ENCODE results near the gene PRKX. TPM values are rescaled to one million over a fixed set of nuclear protein-coding genes. Genes with fewer than 3 reads are reported as not detected.
"Not testable (repeated sequence)": the region's sequence is repeated elsewhere in the genome, so short reads cannot be mapped to it uniquely, and the experiment has no call there.

Gene PRKX
- total RNA-seq, 1 donor = 13.4 TPM

DNA sequence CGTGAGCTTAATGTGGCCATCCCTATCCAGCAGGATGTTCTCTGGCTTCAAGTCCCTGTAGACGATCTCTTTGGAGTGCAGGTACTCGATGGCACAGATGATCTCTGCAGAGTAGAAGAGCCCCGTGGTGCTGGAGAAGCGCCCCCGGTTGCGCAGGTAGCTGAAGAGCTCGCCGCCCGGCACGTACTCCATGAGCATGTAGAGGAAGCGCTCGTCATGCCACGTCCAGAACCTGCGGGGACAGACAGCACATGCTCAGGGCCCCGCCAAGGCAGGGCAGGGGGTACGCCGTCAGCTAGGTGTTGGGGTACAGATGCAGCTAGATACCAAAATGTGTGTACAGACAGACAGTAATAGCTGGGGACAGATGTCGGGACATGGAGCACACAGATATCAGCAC, 58.3 kb downstream of the PRKX start:
- no peaks in the 10 kb centered on the region for H3K4me1 ChIP-seq (ENCODE audit: insufficient read depth, low read length)
- H3K27ac ChIP-seq (ENCODE audit: low read depth, low read length) = no peak overlapping the region
- no peak overlapping the region for H3K4me2 ChIP-seq (ENCODE audit: insufficient read depth, low read length)
- no peaks in the 10 kb centered on the region for H4K20me1 ChIP-seq (ENCODE audit: insufficient read depth, low read length)
- H2AFZ ChIP-seq (ENCODE audit: low read length) = no peak overlapping the region
- DNase-seq (ENCODE audit: insufficient read length, low spot score, missing footprints) = no peak
- H3K9me3 ChIP-seq (ENCODE audit: low read depth, low read length) = no peaks in the 10 kb centered on the region
- no peaks in the 10 kb centered on the region for H3K27me3 ChIP-seq (ENCODE audit: insufficient read depth, low read length)
- TF ChIP-seq, protein P1, sequence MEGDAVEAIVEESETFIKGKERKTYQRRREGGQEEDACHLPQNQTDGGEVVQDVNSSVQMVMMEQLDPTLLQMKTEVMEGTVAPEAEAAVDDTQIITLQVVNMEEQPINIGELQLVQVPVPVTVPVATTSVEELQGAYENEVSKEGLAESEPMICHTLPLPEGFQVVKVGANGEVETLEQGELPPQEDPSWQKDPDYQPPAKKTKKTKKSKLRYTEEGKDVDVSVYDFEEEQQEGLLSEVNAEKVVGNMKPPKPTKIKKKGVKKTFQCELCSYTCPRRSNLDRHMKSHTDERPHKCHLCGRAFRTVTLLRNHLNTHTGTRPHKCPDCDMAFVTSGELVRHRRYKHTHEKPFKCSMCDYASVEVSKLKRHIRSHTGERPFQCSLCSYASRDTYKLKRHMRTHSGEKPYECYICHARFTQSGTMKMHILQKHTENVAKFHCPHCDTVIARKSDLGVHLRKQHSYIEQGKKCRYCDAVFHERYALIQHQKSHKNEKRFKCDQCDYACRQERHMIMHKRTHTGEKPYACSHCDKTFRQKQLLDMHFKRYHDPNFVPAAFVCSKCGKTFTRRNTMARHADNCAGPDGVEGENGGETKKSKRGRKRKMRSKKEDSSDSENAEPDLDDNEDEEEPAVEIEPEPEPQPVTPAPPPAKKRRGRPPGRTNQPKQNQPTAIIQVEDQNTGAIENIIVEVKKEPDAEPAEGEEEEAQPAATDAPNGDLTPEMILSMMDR (IDR thresholded peaks at IDR 0.05; ENCODE audit: extremely low read depth, low read depth, low read length) = no peak
- no peak overlapping the region for H3K4me3 ChIP-seq (ENCODE audit: insufficient read depth, low read length)
- H3K79me2 ChIP-seq (ENCODE audit: insufficient read depth, low read length) = no peaks in the 10 kb centered on the region
- no peaks in the 10 kb centered on the region for H3K36me3 ChIP-seq (ENCODE audit: insufficient read depth, low read length)

DNA sequence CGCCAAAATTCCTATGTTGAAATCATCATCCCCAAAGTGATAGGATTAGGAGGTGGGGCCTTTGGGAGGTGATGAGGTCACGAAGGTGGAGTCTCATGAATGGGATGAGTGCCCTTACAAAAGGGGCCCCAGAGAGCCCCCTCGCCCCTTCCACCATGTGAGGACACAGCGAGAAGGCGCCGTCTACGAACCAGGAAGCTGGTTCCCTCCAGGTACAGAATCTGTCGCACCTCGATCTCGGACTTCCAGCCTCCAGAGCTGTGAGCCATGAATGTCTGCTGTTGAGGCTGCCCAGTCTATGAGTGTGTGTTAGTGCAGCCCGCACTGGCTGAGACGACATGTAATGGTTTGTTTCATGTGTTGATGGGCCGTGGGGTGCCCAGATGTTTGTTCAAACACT, 60.3 kb downstream of the PRKX start:
- H3K27ac ChIP-seq (ENCODE audit: low read depth, low read length) = no peak overlapping the region
- no peaks in the 10 kb centered on the region for H3K27me3 ChIP-seq (ENCODE audit: insufficient read depth, low read length)
- TF ChIP-seq, protein P1 (IDR thresholded peaks at IDR 0.05; ENCODE audit: extremely low read depth, low read depth, low read length) = no peak

DNA sequence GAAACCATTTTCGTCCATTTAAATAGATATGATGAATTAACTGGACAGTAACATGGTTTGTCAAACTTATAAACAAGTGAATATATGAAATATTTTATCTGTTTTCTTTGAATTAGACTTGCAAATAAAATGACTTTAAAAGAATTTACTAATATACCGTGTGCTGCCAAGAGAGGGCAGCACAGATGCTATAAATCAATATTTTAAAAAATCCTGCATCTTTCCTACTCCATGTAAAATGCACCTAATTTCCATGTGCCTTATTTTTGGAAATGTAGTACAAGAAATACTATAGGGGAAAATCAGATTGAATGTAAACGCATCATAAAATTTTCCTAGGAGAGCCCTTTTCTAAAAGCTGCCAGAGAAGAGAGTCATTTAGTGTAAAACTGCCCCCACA, 62.2 kb downstream of the PRKX start:
- Histone ChIP-seq H4K20me1 (ENCODE audit: insufficient read depth, low read length) (no peaks in the 10 kb centered on the region), H3K4me2 (ENCODE audit: insufficient read depth, low read length) (no peak overlapping the region), H3K4me1 (ENCODE audit: insufficient read depth, low read length) (no peaks in the 10 kb centered on the region), H3K36me3 (ENCODE audit: insufficient read depth, low read length) (no peaks in the 10 kb centered on the region), H3K4me3 (ENCODE audit: insufficient read depth, low read length) (no peak overlapping the region), H3K27me3 (ENCODE audit: insufficient read depth, low read length) (no peaks in the 10 kb centered on the region), H2AFZ (ENCODE audit: low read length) (no peak overlapping the region), H3K79me2 (ENCODE audit: insufficient read depth, low read length) (no peaks in the 10 kb centered on the region), H3K27ac (ENCODE audit: low read depth, low read length) (no peak overlapping the region), H3K9me3 (ENCODE audit: low read depth, low read length) (no peaks in the 10 kb centered on the region)
- DNase-seq (ENCODE audit: insufficient read length, low spot score, missing footprints) = peak; percentile 82
- TF ChIP-seq, protein P1 (IDR thresholded peaks at IDR 0.05; ENCODE audit: extremely low read depth, low read depth, low read length) = peak; percentile 65

More for the DNA sequence above, 60.3 kb downstream of the PRKX start:
- Histone ChIP-seq H3K4me1 (ENCODE audit: insufficient read depth, low read length) (no peaks in the 10 kb centered on the region), H3K4me3 (ENCODE audit: insufficient read depth, low read length) (no peak overlapping the region), H2AFZ (ENCODE audit: low read length) (no peak overlapping the region), H3K4me2 (ENCODE audit: insufficient read depth, low read length) (no peak overlapping the region), H4K20me1 (ENCODE audit: insufficient read depth, low read length) (no peaks in the 10 kb centered on the region), H3K36me3 (ENCODE audit: insufficient read depth, low read length) (no peaks in the 10 kb centered on the region), H3K79me2 (ENCODE audit: insufficient read depth, low read length) (no peaks in the 10 kb centered on the region), H3K9me3 (ENCODE audit: low read depth, low read length) (no peaks in the 10 kb centered on the region)
- no peak for DNase-seq (ENCODE audit: insufficient read length, low spot score, missing footprints)

DNA sequence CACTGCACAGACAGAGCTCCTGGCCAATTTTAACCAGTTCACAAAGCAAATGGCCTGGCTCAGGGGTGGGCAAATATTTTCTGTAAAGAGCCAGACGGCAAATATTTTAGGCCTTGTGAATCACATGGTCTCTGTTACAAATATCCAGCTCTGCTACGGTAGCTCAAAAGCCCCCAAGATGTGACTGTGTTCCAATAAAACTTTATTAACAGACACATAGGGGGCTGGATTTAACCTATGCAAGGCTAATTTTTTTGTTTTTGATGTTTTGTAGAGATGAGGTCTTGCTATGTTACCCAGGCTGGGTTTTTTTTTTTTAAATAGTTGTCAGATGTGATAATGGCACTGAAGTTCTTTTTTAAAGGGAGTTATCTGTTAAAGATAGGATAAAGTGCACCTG, 65.4 kb downstream of the PRKX start:
- Histone ChIP-seq H3K9me3 (ENCODE audit: low read depth, low read length) (no peaks in the 10 kb centered on the region), H4K20me1 (ENCODE audit: insufficient read depth, low read length) (no peaks in the 10 kb centered on the region)

DNA sequence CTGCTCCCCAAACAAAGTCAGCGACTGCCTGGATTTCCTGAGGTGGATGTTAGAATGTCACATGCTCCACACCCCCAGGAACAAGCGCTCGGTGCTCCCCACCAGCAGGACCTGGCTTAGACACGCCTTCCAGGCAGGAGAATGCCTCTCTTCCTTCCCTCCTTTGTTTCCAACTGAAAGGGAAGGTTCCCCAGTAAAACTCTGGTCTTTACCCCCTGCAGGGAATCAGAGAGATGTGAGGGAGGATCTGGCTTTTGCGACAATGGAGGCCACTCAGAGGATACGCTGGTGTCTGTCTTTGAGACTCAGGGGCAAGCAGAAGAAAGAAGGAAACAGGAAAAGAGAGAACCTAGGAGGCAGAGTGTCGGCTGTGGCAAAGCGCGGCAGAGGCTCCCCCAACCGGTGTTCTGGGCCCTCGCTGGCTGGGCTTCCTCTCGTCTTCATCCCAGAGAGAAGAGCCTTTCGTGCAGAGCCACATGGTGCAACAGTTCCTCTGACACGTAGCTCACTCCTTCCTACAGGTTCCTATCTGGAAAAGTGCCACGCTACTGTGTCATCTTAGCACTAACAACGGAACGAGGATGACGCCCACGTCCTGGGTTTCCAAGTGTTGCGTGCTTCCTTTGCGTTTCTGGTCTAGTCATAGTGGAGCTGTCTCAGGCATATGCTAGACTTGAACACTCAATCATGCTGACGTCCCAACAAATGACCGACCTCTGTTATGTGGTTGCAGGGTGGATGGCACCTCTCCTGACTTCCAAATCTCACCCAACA, 73.4 kb downstream of the PRKX start:
- not testable (repeated sequence) for H3K27ac ChIP-seq (ENCODE audit: low read depth, low read length)

More for the DNA sequence above, 65.4 kb downstream of the PRKX start:
- Histone ChIP-seq H3K36me3 (ENCODE audit: insufficient read depth, low read length) (no peaks in the 10 kb centered on the region), H3K4me3 (ENCODE audit: insufficient read depth, low read length) (no peak overlapping the region), H3K27me3 (ENCODE audit: insufficient read depth, low read length) (no peaks in the 10 kb centered on the region), H2AFZ (ENCODE audit: low read length) (no peak overlapping the region), H3K27ac (ENCODE audit: low read depth, low read length) (no peak overlapping the region), H3K4me2 (ENCODE audit: insufficient read depth, low read length) (no peak overlapping the region), H3K4me1 (ENCODE audit: insufficient read depth, low read length) (no peaks in the 10 kb centered on the region), H3K79me2 (ENCODE audit: insufficient read depth, low read length) (no peaks in the 10 kb centered on the region)
- DNase-seq (ENCODE audit: insufficient read length, low spot score, missing footprints) = no peak
- TF ChIP-seq, protein P1 (IDR thresholded peaks at IDR 0.05; ENCODE audit: extremely low read depth, low read depth, low read length) = no peak

More for the DNA sequence above, 73.4 kb downstream of the PRKX start:
- H2AFZ ChIP-seq (ENCODE audit: low read length); H4K20me1 ChIP-seq (ENCODE audit: insufficient read depth, low read length); H3K9me3 ChIP-seq (ENCODE audit: low read depth, low read length); H3K27me3 ChIP-seq (ENCODE audit: insufficient read depth, low read length); H3K79me2 ChIP-seq (ENCODE audit: insufficient read depth, low read length); DNase-seq (ENCODE audit: insufficient read length, low spot score, missing footprints); H3K4me2 ChIP-seq (ENCODE audit: insufficient read depth, low read length); H3K4me1 ChIP-seq (ENCODE audit: insufficient read depth, low read length); H3K4me3 ChIP-seq (ENCODE audit: insufficient read depth, low read length); H3K36me3 ChIP-seq (ENCODE audit: insufficient read depth, low read length): not testable (repeated sequence)

Data from osteoblast (primary cell).